DND-41 (cell line): ENCODE results near the gene DNAJC15.

Experiments used
- ATAC-seq: fragments of 200-7000 bp; cut with Tn5 transposase; 3 replicates; pipeline ENCODE4 v1.9.1; 2021; ENCODE audit warnings: low read depth; ENCODE audit not compliant: insufficient read depth
- DNase-seq: peaks from one replicate; pipeline ENCODE4 v3.0.0-alpha.2; 2020
- H2AFZ ChIP-seq: 2 replicates; pipeline ENCODE4 v1.6.0; 2012; ENCODE audit warnings: low read depth, low read length
- H3K27ac ChIP-seq: 2 replicates; pipeline ENCODE4 v1.5.1; 2012; ENCODE audit warnings: low read length, inconsistent platforms
- H3K27me3 ChIP-seq: fragments of 200-600 bp; sonication (generic); 2 replicates; pipeline ENCODE4 v1.6.0; 2012; ENCODE audit warnings: low read length, mild to moderate bottlenecking, inconsistent platforms; ENCODE audit not compliant: insufficient read depth, poor library complexity
- H3K36me3 ChIP-seq: 2 replicates; pipeline ENCODE4 v1.5.1; 2012; ENCODE audit warnings: low read length, inconsistent platforms; ENCODE audit not compliant: insufficient read depth
- H3K4me1 ChIP-seq: 2 replicates; pipeline ENCODE4 v1.5.1; 2012; ENCODE audit warnings: mild to moderate bottlenecking, low read length; ENCODE audit not compliant: insufficient read depth
- H3K4me2 ChIP-seq: 2 replicates; pipeline ENCODE4 v1.6.0; 2012; ENCODE audit warnings: mild to moderate bottlenecking, moderate library complexity, low read length, inconsistent platforms; ENCODE audit not compliant: insufficient read depth
- H3K4me3 ChIP-seq, 2 experiments: fragments of 200-600 bp in 1 of 2; shearing (Covaris generic) in 1 of 2; 2 replicates each; pipeline ENCODE4 v1.5.1; 2012 to 2016; ENCODE audit warnings: inconsistent platforms in 2 of 2, low read length in 2 of 2, mild to moderate bottlenecking in 2 of 2, low read depth in 1 of 2, moderate library complexity in 1 of 2
- H3K79me2 ChIP-seq: 2 replicates; pipeline ENCODE4 v1.6.0; 2012; ENCODE audit warnings: low read length, inconsistent platforms; ENCODE audit not compliant: insufficient read depth
- H3K9ac ChIP-seq: 2 replicates; pipeline ENCODE4 v1.6.0; 2012; ENCODE audit warnings: low read depth, mild to moderate bottlenecking, inconsistent platforms, low read length, moderate library complexity
- H3K9me3 ChIP-seq: 2 replicates; pipeline ENCODE4 v1.5.1; 2012; ENCODE audit warnings: low read length, moderate library complexity, mild to moderate bottlenecking, inconsistent platforms; ENCODE audit not compliant: insufficient read depth, severe bottlenecking
- H4K20me1 ChIP-seq: 2 replicates; pipeline ENCODE4 v1.6.0; 2012; ENCODE audit warnings: low read length; ENCODE audit not compliant: insufficient read depth
- CTCF ChIP-seq: IDR thresholded peaks from 2 replicates; pipeline ENCODE4 v1.5.1; 2012; ENCODE audit warnings: borderline replicate concordance, low read length, moderate library complexity, mild to moderate bottlenecking; ENCODE audit not compliant: poor library complexity, severe bottlenecking; ENCODE audit errors: extremely low read depth
- EZH2 ChIP-seq: IDR thresholded peaks from 3 replicates; pipeline ENCODE4 v1.6.1; 2012; ENCODE audit warnings: borderline replicate concordance, low read depth, mild to moderate bottlenecking, moderate library complexity, low read length, inconsistent platforms; ENCODE audit not compliant: severe bottlenecking

Gene DNAJC15

GRCh38 chr13:43009506-43009905, 13.9 kb upstream of the DNAJC15 start:
- no peaks in the 10 kb centered on the region for H3K4me1 ChIP-seq
- H3K4me2 ChIP-seq = no peak overlapping the region
- H3K27me3 ChIP-seq = no peaks in the 10 kb centered on the region
- TF ChIP-seq CTCF (no peak), EZH2 (no peak)
- H3K9me3 ChIP-seq = no peaks in the 10 kb centered on the region
- ATAC-seq = no peak
- H3K9ac ChIP-seq = no peak overlapping the region
- no peaks in the 10 kb centered on the region for H3K79me2 ChIP-seq
- DNase-seq = no peak
- no peak overlapping the region for H3K4me3 ChIP-seq
- no peak overlapping the region for H3K27ac ChIP-seq
- H4K20me1 ChIP-seq = no peaks in the 10 kb centered on the region
- H3K36me3 ChIP-seq = no peaks in the 10 kb centered on the region
- H2AFZ ChIP-seq = no peak overlapping the region

- H3K36me3 ChIP-seq = no peaks in the 10 kb centered on the region
- no peaks in the 10 kb centered on the region for H3K79me2 ChIP-seq
- no peaks in the 10 kb centered on the region for H4K20me1 ChIP-seq
- H3K4me2 ChIP-seq = no peak overlapping the region
- H3K27ac ChIP-seq = no peak overlapping the region
- TF ChIP-seq EZH2 (no peak), CTCF (no peak)
- no peaks in the 10 kb centered on the region for H3K9me3 ChIP-seq
- no peak overlapping the region for H3K9ac ChIP-seq
- ATAC-seq = no peak
- H3K4me1 ChIP-seq = no peaks in the 10 kb centered on the region
- H3K4me3 ChIP-seq = no peak overlapping the region
- no peak for DNase-seq
- H2AFZ ChIP-seq = no peak overlapping the region
- no peaks in the 10 kb centered on the region for H3K27me3 ChIP-seq
These were observed 9.2 kb upstream of the DNAJC15 start for GRCh38 chr13:43014162-43014561.

- no peak overlapping the region for H3K9ac ChIP-seq
- no peaks in the 10 kb centered on the region for H3K27me3 ChIP-seq
- H3K79me2 ChIP-seq = no peaks in the 10 kb centered on the region
- ATAC-seq (no peak), DNase-seq (no peak)
- no peaks in the 10 kb centered on the region for H3K36me3 ChIP-seq
- no peak overlapping the region for H3K4me2 ChIP-seq
- TF ChIP-seq CTCF = no peak
- no peak for TF ChIP-seq EZH2
- H4K20me1 ChIP-seq = no peaks in the 10 kb centered on the region
- no peak overlapping the region for H2AFZ ChIP-seq
- no peak overlapping the region for H3K4me3 ChIP-seq
- no peaks in the 10 kb centered on the region for H3K4me1 ChIP-seq
- no peaks in the 10 kb centered on the region for H3K9me3 ChIP-seq
- H3K27ac ChIP-seq = no peak overlapping the region
These were observed 7.2 kb upstream of the DNAJC15 start for GRCh38 chr13:43016226-43016625.

GRCh38 chr13:43019811-43020210, 3.6 kb upstream of the DNAJC15 start:
- Histone ChIP-seq H3K9me3 (no peaks in the 10 kb centered on the region), H3K4me3 (no peak overlapping the region), H3K4me2 (no peak overlapping the region), H3K79me2 (peaks cover 4% of the 10 kb centered on the region; the same call in 1 of the 2 replicates), H2AFZ (0 out of 2 replicates have a peak overlapping the region, but pooled peaks have one; percentile 26), H4K20me1 (no peaks in the 10 kb centered on the region), H3K36me3 (no peaks in the 10 kb centered on the region), H3K4me1 (peaks cover 10% of the 10 kb centered on the region), H3K9ac (no peak overlapping the region), H3K27ac (no peak overlapping the region), H3K27me3 (no peaks in the 10 kb centered on the region)
- TF ChIP-seq CTCF (no peak), EZH2 (no peak)
- ATAC-seq (no peak), DNase-seq (no peak)
